Endothelial cell of umbilical vein (primary cell): ENCODE measurements around the gene ANKRD61. TPM values are rescaled to one million over a fixed set of nuclear protein-coding genes. Genes with fewer than 3 reads are reported as not detected.

Experiments used
- BruUV-seq: library from RNA; stranded (reverse); fragments of 400-500 nt; replicated peaks from 2 replicates; lab custom pipeline; 2021; lab: Mats Ljungman, UMichigan
- CTCF ChIA-PET: fragments of 300-600, 350-600 bp; sonication (Branson Sonifier 250); formaldehyde crosslinking; loops from one replicate; lab custom pipeline; 2021; ENCODE audit warnings: antibody characterized with exemption, inconsistent platforms; lab: Charles Lee
- POLR2A ChIA-PET: fragments of 300-600, 350-600 bp; sonication (Branson Sonifier 250); formaldehyde crosslinking; loops from one replicate; lab custom pipeline; 2021; ENCODE audit warnings: antibody characterized with exemption, inconsistent platforms; lab: Charles Lee
- DNase-seq: peaks from one replicate; pipeline ENCODE4 v3.0.0-alpha.2; 2011; ENCODE audit warnings: low read depth, low spot score
- FAIRE-seq: peaks from 2 replicates; lab custom pipeline; 2011; peaks lifted over from hg19 to GRCh38; lab: Jason Lieb, UNC
- H2AFZ ChIP-seq: 2 replicates; pipeline ENCODE4 v1.6.0; 2012; ENCODE audit warnings: low read depth, low read length, control low read depth, inconsistent platforms
- H3K27ac ChIP-seq: 2 replicates; pipeline ENCODE4 v1.5.1; 2011; ENCODE audit warnings: low read depth, mild to moderate bottlenecking, control low read depth, low read length, moderate library complexity; ENCODE audit not compliant: insufficient read depth
- H3K27me3 ChIP-seq, 2 experiments: 2 replicates each; pipeline versions ENCODE4 v1.6.0 to v1.6.1; 2011; ENCODE audit warnings: low read length in 2 of 2, mixed read lengths in 1 of 2; ENCODE audit not compliant: control insufficient read depth in 2 of 2, insufficient read depth in 2 of 2
- H3K36me3 ChIP-seq, 2 experiments: 2 replicates in 1 of 2; 3 replicates in 1 of 2; pipeline ENCODE4 v1.5.1; 2011; ENCODE audit warnings: low read length in 2 of 2, mild to moderate bottlenecking in 1 of 2, moderate library complexity in 1 of 2; ENCODE audit not compliant: control insufficient read depth in 2 of 2, insufficient read depth in 2 of 2; ENCODE audit errors: extremely low read depth in 1 of 2
- H3K4me1 ChIP-seq: 3 replicates; pipeline ENCODE4 v1.5.1; 2011; ENCODE audit warnings: mild to moderate bottlenecking, low read length; ENCODE audit not compliant: control insufficient read depth, insufficient read depth; ENCODE audit errors: extremely low read depth
- H3K4me2 ChIP-seq: 2 replicates; pipeline ENCODE4 v1.6.1; 2011; ENCODE audit warnings: low read length, control low read depth, mixed read lengths; ENCODE audit not compliant: insufficient read depth
- H3K4me3 ChIP-seq, 3 experiments: fragments of 200-600 bp in 1 of 3; sonication (generic), shearing (Covaris generic) in 1 of 3; replicated peaks in 1 of 3; 2 replicates each; pipeline ENCODE4 v1.5.1; 2011 to 2016; ENCODE audit warnings: control low read depth in 3 of 3, low read length in 3 of 3, mild to moderate bottlenecking in 2 of 3, inconsistent platforms in 1 of 3, low read depth in 1 of 3, moderate library complexity in 1 of 3; ENCODE audit not compliant: insufficient read depth in 1 of 3
- H3K79me2 ChIP-seq: 2 replicates; pipeline ENCODE4 v1.6.0; 2012; ENCODE audit warnings: low read length, inconsistent platforms; ENCODE audit not compliant: control insufficient read depth, insufficient read depth
- H3K9ac ChIP-seq: replicated peaks from 2 replicates; pipeline ENCODE3; 2011; ENCODE audit warnings: low read length, control low read depth; ENCODE audit not compliant: insufficient read depth; ENCODE audit errors: extremely low read depth
- H3K9me1 ChIP-seq: replicated peaks from 3 replicates; pipeline ENCODE4 v1.6.0; 2011; ENCODE audit warnings: mild to moderate bottlenecking, low read length; ENCODE audit not compliant: control insufficient read depth, insufficient read depth; ENCODE audit errors: extremely low read depth
- H3K9me3 ChIP-seq: replicated peaks from 2 replicates; pipeline ENCODE4 v1.5.1; 2012; ENCODE audit warnings: low read length, inconsistent platforms; ENCODE audit not compliant: control insufficient read depth, insufficient read depth
- H4K20me1 ChIP-seq: replicated peaks from 2 replicates; pipeline ENCODE3; 2011; ENCODE audit warnings: mild to moderate bottlenecking, low read length; ENCODE audit not compliant: control insufficient read depth, insufficient read depth; ENCODE audit errors: extremely low read depth
- CTCF ChIP-seq, 2 donors: IDR thresholded peaks; 1 replicate in 1 of 2; 2 replicates in 1 of 2; pipeline ENCODE4 v1.5.1; 2011; ENCODE audit warnings: low read length in 2 of 2, mild to moderate bottlenecking in 2 of 2, moderate library complexity in 2 of 2, control low read depth in 1 of 2, inconsistent platforms in 1 of 2, low read depth in 1 of 2; ENCODE audit not compliant: insufficient read depth in 1 of 2; ENCODE audit errors: extremely low read depth in 1 of 2
- EZH2 ChIP-seq: IDR thresholded peaks from 2 replicates; pipeline ENCODE4 v1.6.1; 2012; ENCODE audit warnings: borderline replicate concordance, low read depth, mild to moderate bottlenecking, moderate library complexity, low read length, inconsistent platforms; ENCODE audit not compliant: severe bottlenecking
- FOS ChIP-seq: IDR thresholded peaks from 2 replicates; pipeline ENCODE4 v1.6.1; 2011; ENCODE audit warnings: mild to moderate bottlenecking, low read length, moderate library complexity, borderline replicate concordance; ENCODE audit not compliant: insufficient read depth
- GATA2 ChIP-seq: IDR thresholded peaks from 2 replicates; pipeline ENCODE4 v1.7.0; 2011; ENCODE audit warnings: low read depth, mild to moderate bottlenecking, moderate library complexity, mixed read lengths, low read length; ENCODE audit not compliant: insufficient read length, insufficient read depth
- JUN ChIP-seq: IDR thresholded peaks from 2 replicates; pipeline ENCODE4 v1.6.1; 2011; ENCODE audit warnings: borderline replicate concordance, low read depth; ENCODE audit not compliant: insufficient read length, insufficient read depth
- MYC ChIP-seq: IDR thresholded peaks from one replicate; pipeline ENCODE4 v1.6.1; 2011; ENCODE audit warnings: mild to moderate bottlenecking, low read depth, low read length
- POLR2A ChIP-seq: IDR thresholded peaks from 2 replicates; pipeline ENCODE4 v1.6.1; 2012; ENCODE audit warnings: low read depth, mild to moderate bottlenecking, control low read depth, low read length
- POLR2AphosphoS5 ChIP-seq: IDR thresholded peaks from 2 replicates; pipeline ENCODE4 v1.6.1; 2012; ENCODE audit warnings: low read depth, mild to moderate bottlenecking, control low read depth, low read length, moderate library complexity; ENCODE audit not compliant: insufficient read depth
- dilution Hi-C: fragments of 300-500 bp; cut with MboI; formaldehyde crosslinking; loops from one replicate; pipeline ENCODE4 v1.15.0; 2019; ENCODE audit warnings: low sequenced_read_pairs; ENCODE audit not compliant: extremely low pct_ligation_motif_present
- intact Hi-C: fragments of 100-400 bp; cut with micrococcal nuclease; formaldehyde crosslinking; loops from one replicate; pipeline ENCODE4 v1.10.0; 2022
- polyA plus RNA-seq, 4 experiments: library from polyadenylated mRNA; depleted of rRNA in 3 of 4; stranded (reverse) in 3 of 4; unstranded in 1 of 4; fragments of >200 nt; gene quantifications; 2 replicates each; pipeline versions ENCODE4 v1.2.1 to v1.2.3, GENCODE V29; 2011 to 2012; ENCODE audit warnings: missing spikeins in 1 of 4
- total RNA-seq: library from RNA; stranded (reverse); gene quantifications from 2 replicates; pipeline ENCODE4 v1.2.3, GENCODE V29; 2021
- TF ChIP-seq, protein P1 (sequence below): IDR thresholded peaks from 2 replicates; pipeline ENCODE4 v1.6.1; 2011; ENCODE audit not compliant: insufficient read depth, insufficient read length

ANKRD61 gene
- total and polyA plus RNA-seq, 2 donors (not counting 3 experiments of a cell fraction or from before 2014, with no cell fraction given), result 0.18 to 0.53 TPM

DNA sequence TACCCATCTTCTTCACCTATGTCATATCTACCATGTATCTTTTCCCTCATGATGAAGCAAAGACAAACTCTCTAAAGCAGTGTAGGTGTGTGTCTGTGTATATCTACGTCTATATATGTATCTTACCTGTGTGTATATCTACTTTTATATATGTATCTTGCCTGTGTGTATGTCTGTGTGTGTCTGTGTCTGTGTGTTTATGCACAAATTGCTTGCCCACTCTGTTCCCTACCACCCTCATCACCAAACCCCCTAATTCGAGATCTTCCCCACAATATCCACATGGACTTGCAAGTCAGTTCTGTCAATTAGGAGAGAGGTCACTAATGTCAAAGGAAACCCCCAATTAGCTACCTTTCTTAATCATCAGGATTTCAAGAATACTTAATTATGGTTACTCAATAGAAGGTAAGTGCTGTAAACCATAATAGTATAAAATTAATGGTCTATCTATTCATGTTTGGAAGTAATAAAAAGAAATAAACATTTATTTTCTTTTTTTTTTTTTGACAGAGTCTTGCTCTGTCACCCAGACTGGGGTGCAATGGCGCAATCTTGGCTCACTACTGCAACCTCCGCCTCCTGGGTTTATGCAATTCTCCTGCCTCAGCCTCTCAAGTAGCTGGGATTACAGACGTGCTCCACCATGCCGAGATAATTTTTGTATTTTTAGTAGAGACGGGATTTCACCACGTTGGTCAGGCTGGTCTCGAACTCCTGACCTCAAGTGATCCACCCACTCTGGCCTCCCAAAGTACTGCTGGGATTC, 43.6 kb downstream of the ANKRD61 start:
- Histone ChIP-seq H3K4me2 (no peak overlapping the region), H3K9me1 (no peaks in the 10 kb centered on the region), H3K9ac (no peak overlapping the region), H2AFZ (no peak overlapping the region), H3K36me3 (no peaks in the 10 kb centered on the region), H3K4me1 (no peaks in the 10 kb centered on the region), H3K27ac (no peak overlapping the region), H4K20me1 (no peaks in the 10 kb centered on the region), H3K27me3 (no peaks in the 10 kb centered on the region), H3K79me2 (no peaks in the 10 kb centered on the region), H3K4me3 (no peak overlapping the region), H3K9me3 (no peaks in the 10 kb centered on the region)
- POLR2A ChIA-PET, result no interaction called here
- no peak for DNase-seq
- intact Hi-C loops, result no loop called here
- TF ChIP-seq MYC (no peak), POLR2AphosphoS5 (no peak), JUN (no peak), EZH2 (no peak), GATA2 (no peak), FOS (no peak), POLR2A (no peak), CTCF (IDR thresholded peaks at IDR 0.05; ENCODE audit: extremely low read depth in 1 of 2, insufficient read depth in 1 of 2, low read depth in 1 of 2, low read length in 2 of 2) (no peak)
- TF ChIP-seq, protein P1, sequence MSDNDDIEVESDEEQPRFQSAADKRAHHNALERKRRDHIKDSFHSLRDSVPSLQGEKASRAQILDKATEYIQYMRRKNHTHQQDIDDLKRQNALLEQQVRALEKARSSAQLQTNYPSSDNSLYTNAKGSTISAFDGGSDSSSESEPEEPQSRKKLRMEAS, result no peak
- dilution Hi-C loops, result no loop called here
- BruUV-seq, result no TSS peak
- CTCF ChIA-PET, result interaction anchor here (1.2 kb wide), 1 partner anchor 20 kb away, joined by 4 read pairs; no protein-coding TSS in a partner anchor
- no peak for FAIRE-seq
